GM03348 (cell line): ENCODE measurements around the gene AKT2.

Experiments
- DNase-seq: peaks from one replicate; pipeline ENCODE4 v3.0.0; 2012; ENCODE audit warnings: low spot score

Gene AKT2

DNA sequence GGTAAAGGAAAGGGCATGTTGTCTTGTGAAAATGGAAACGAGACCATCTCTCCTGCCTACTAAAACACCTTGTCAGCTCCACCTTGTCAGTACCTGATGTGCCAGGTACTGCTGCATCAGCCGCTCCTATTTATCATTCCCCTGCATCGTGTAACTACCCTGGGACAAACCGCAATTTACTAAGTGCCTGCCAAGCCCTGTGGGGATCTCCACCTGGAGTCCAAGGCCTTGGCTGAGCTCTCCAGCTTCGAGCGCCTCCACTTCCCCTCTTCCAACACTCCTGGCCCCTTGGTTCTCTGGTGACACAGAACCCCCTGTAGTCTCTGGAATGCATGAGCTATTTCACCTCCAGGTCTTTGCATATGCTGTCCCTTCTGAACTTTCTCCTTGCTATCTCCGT is 32.8 kb downstream of the AKT2 start:
- no peak for DNase-seq

GRCh38 chr19:40251991-40252390 is 33.2 kb downstream of the AKT2 start:
- DNase-seq = no peak

GRCh38 chr19:40251244-40251643 is 33.9 kb downstream of the AKT2 start:
- no peak for DNase-seq

DNA sequence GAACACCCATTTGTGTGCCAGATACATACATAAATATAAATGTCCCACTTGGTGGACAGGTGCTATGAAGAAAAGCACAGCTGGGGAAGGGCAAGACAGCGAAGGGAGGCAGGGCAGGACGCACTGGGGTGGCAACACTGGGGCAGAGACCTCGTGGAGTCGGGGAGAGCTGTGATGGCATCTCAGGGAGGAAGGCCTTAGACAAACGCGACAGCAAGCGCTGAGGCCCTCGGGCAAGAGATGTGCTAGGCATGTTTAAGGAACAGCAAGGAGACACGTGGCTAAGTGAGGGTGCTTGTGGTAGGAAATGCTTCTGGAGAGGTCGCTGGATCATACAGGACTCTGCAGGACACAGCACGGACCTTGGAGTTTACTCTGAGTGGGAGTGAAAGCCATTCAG is 35.4 kb downstream of the AKT2 start:
- DNase-seq = no peak

GRCh38 chr19:40249201-40249600 is 35.9 kb downstream of the AKT2 start:
- no peak for DNase-seq

GRCh38 chr19:40247735-40248262 is 37.3 kb downstream of the AKT2 start:
- DNase-seq = no peak

GRCh38 chr19:40247178-40247577 is 38.0 kb downstream of the AKT2 start:
- no peak for DNase-seq

- no peak for DNase-seq
These were observed 38.7 kb downstream of the AKT2 start for GRCh38 chr19:40246292-40247073.

- DNase-seq = no peak
These were observed 39.5 kb downstream of the AKT2 start for GRCh38 chr19:40245506-40246128.

DNA sequence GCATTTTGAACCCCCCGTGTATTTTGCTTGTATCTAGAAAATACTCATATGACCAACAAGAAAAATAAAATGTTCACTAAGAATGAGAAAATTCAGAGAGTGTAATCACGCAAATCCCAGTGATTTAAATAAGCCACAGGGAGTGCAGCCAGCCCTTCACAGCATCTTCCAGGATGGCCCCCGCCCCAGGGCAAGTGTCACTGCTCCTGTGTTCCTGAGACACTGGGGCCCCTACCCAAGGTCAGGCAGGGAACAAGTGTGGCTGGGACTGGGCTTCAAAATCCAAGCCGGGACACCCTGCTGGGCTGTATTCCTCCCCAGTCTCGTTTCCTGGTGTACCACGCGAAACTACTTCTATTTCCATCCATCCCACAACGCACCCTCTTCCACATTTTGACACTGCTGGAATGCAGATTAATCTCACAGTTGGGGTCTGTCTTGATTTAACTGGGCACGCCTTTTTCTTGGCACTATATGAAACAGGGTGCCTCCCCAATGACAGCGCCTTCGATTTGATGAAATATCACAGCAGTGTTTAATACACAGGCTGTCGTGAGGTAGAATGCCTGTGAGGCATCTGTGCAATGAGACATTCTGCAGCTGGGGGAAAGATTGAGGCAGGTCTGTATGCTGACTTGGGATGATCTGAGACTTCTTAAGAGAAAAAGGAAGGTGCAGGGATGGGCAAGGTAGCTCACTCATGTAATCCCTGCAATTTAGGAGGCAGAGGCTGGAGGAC is 40.4 kb downstream of the AKT2 start:
- no peak for DNase-seq

DNA sequence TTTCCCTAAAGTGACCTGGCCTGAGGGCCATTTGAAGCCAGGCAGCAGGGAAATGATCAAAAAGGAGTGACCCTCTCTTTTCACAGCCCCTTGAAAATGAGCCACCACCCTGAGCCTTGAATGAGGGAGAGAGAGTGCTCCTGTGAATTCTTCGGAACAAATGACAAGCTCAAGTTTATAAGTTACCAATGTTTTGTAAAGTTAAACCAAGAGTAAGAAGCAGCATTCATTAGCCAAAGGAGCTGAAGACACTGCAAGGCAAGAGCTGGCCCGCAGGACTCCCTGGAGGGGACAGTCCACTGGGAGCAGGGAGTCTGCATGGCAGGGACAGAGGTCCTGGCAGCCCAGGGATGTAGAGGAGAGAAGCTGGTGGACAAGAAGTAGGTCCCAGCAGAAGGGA is 42.0 kb downstream of the AKT2 start:
- DNase-seq = no peak

DNA sequence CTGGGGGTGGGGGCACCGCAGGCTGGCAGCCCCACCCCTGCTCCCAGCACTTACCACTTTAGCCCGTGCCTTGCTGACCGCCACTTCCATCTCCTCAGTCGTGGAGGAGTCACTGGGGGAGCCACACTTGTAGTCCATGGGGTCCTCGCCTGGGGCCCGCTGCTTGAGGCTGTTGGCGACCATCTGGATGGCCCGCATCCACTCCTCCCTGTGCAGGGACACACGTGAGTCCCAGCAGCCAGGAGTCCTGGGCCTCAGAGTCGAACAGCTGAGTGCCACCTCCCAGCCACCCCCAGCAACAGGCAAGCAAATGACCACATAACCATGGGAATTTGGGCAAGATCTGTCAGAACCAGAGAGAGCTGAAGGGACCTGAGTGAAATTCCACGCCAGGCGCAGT is 42.7 kb downstream of the AKT2 start:
- no peak for DNase-seq

- no peak for DNase-seq
These were observed 43.2 kb downstream of the AKT2 start for GRCh38 chr19:40241809-40242384.

DNA sequence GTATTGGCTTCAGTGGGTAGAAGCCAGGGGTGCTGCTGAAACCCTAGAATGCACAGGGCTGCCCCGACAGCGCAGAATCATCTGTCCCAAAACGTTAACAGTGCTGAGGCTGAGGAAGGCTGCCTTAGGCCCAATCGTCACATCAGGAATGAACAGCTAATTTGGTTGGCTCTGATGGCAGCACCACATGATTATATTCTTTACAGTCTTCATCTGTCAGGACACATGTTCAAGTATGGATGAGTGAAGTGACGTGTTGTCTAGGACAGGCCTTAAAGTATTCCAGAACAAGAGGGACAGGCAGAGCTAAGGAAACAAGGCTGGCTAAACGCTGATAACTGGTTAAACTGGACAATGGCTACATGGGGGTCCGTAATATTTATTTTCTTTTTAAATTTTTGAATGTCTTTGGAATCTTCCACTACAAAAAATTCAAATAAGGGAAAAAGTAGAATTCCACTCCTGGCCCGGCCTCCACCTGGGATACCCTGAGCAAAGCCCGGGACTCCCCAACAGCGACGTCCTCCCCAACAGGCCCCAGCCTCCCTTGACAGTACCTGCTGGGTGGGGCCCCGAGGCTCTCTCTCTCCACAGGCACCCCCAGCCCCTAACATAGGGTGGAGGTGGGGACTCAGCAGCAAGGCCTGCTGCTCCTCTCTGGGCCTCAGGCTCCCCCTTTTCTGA is 43.9 kb downstream of the AKT2 start:
- DNase-seq = no peak

DNA sequence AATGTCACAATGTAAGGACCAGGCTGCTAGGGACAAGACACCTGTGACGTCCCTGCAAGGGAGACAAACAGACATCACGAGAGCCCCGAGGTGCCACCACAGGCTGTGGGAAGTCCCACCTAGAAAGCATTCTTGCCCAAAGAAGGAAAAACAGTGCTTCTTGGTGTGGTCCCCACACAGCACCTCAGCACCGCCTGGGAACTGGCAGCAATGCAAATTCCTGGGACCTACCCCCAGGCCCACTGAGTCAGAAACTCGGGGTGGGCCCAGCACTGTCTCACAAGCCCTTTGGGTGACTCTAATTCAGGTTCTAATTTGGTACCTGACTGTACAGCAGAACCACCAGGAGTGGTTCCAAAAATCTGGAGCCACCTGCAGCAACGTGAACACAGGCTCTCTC is 44.8 kb downstream of the AKT2 start:
- no peak for DNase-seq

DNA sequence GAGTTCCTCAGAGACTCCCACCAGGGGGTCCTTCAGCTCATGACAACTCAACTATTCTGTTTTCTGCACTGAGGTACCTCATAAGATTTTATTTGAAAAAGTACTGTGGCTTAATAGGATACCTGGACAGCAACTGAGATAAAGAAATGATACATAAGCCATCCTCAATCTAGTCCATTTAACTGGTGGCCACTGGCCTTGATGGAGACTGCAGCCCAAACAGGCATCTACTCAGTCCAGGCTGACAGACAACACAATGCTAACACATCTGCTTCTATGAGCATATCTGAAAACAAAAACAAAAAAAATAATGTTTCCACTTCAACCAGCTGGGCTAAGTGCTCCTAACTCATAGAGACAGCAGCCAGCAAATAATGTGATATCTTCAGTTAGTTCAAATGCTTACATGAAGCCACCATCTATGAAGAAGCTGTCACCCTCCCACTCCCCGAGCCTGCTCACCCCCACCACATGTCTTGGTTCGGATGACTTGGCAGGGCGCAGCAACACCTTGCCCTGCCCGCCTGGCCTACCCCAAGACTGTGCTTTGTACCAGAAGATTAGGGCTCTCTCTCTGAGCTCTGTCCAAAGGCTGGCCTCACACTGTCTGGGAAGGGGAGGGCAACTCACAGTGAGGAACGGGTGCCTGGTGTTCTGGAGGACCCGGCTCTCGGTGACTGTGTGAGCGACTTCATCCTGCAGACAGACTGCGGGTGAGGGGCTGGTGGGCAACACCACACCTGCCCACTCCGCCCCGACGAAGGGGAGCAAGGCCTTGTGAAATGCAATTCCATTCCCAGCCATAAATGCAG is 45.5 kb downstream of the AKT2 start:
- no peak for DNase-seq

GRCh38 chr19:40238775-40239174 is 46.4 kb downstream of the AKT2 start:
- no peak for DNase-seq

GRCh38 chr19:40237791-40238190 is 47.4 kb downstream of the AKT2 start:
- no peak for DNase-seq

GRCh38 chr19:40236366-40236765 is 48.8 kb downstream of the AKT2 start:
- no peak for DNase-seq

DNA sequence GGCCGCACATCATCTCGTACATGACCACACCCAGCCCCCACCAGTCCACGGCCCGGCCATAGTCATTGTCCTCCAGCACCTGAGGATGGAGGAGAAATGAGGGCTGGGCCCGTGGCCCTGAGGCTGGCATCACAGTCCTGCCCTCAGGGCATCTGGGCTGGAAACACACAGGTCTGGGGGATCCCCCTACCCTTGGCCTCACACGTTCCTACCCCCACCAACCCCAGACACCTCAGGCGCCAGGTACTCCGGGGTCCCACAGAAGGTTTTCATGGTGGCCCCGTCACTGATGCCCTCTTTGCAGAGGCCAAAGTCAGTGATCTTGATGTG is 49.2 kb downstream of the AKT2 start:
- DNase-seq = no peak
